Naive thymus-derived CD8-positive, alpha-beta T cell (primary cell): Measurements from ENCODE around the gene JUP. TPM values are rescaled to one million over a fixed set of nuclear protein-coding genes. Genes with fewer than 3 reads are reported as not detected.

Experiments used
- ATAC-seq, 2 donors: fragments of 150-1000 bp; cut with Tn5 transposase in 1 of 2; sonication (Bioruptor Pico), chemical (Tn5 transposase) in 1 of 2; 1 replicate in 1 of 2; 2 replicates in 1 of 2; pipeline ENCODE4 v1.10.0; 2021; ENCODE audit warnings: mild to moderate bottlenecking in 2 of 2, moderate library complexity in 2 of 2
- POLR2A ChIA-PET: fragments of 350-600 bp; sonication (Branson Sonifier 250); formaldehyde crosslinking; loops from one replicate; lab custom pipeline; 2021; ENCODE audit warnings: antibody characterized with exemption; lab: Charles Lee
- DNase-seq, 10 donors: peaks; one replicate each; pipeline versions ENCODE4 v3.0.0 to v3.0.0-alpha.2; 2020 to 2022
- H3K27ac Mint-ChIP-seq, 10 donors: one replicate each; pipeline ENCODE4 v1.8.0; 2020 to 2022; ENCODE audit warnings: mild to moderate bottlenecking in 10 of 10, mixed read lengths in 10 of 10, moderate library complexity in 4 of 10, inconsistent platforms in 1 of 10
- H3K27me3 Mint-ChIP-seq, 5 donors: one replicate each; pipeline ENCODE4 v1.8.0; 2021 to 2022; ENCODE audit warnings: mixed read lengths in 5 of 5
- H3K36me3 Mint-ChIP-seq, 3 donors: one replicate each; pipeline ENCODE4 v1.8.0; 2020 to 2022; ENCODE audit warnings: mixed read lengths in 3 of 3, mild to moderate bottlenecking in 2 of 3, inconsistent platforms in 1 of 3
- H3K4me1 Mint-ChIP-seq, 4 donors: one replicate each; pipeline ENCODE4 v1.8.0; 2021 to 2022; ENCODE audit warnings: mixed read lengths in 4 of 4
- H3K4me3 Mint-ChIP-seq, 10 donors: one replicate each; pipeline ENCODE4 v1.8.0; 2020 to 2022; ENCODE audit warnings: mild to moderate bottlenecking in 10 of 10, mixed read lengths in 10 of 10, moderate library complexity in 6 of 10, inconsistent platforms in 1 of 10
- H3K9me3 Mint-ChIP-seq, 9 donors: one replicate each; pipeline ENCODE4 v1.8.0; 2020 to 2022; ENCODE audit warnings: mixed read lengths in 9 of 9, mild to moderate bottlenecking in 3 of 9, inconsistent platforms in 1 of 9, moderate library complexity in 1 of 9
- polyA plus RNA-seq, 3 donors: library from polyadenylated mRNA; unstranded; fragments of 300-500 nt; fragmentation: Illumina TruSeq; gene quantifications; one replicate each; pipeline ENCODE4 v1.2.3, GENCODE V29; 2021
- total RNA-seq, 8 experiments: library from RNA in 2 of 8; stranded (reverse) in 2 of 8; gene quantifications; one replicate each; pipeline ENCODE4 v1.2.3 and lab custom pipeline; 2021 to 2026

The JUP gene
- total and polyA plus RNA-seq, 5 experiments from 2014 or later: 0.14 to 4.7 (median 0.55) TPM

- POLR2A ChIA-PET: interaction anchor here (2.3 kb wide), 1 partner anchor 8 kb away, joined by 9 read pairs; the partner anchor contains the start of gene P3H4
- Mint-ChIP-seq H3K27ac (no peak overlapping the region), H3K9me3 (no peaks in the 10 kb centered on the region)
Observed at GRCh38 chr17:41803049-41804020, 16.8 kb upstream of the JUP start.

GRCh38 chr17:41801374-41802271, 15.1 kb upstream of the JUP start:
- no peaks in the 10 kb centered on the region for H3K9me3 Mint-ChIP-seq
- peak; percentile 85 to 94 for ATAC-seq
- H3K4me3 Mint-ChIP-seq: peak overlapping the region in 1 of 10 donors; percentile 33
- peaks cover 3 to 9% (median 8%) of the 10 kb centered on the region in 4 donors for H3K4me1 Mint-ChIP-seq
- POLR2A ChIA-PET: interaction anchor here (0.6 to 2.3 kb wide), 3 partner anchors 10 to 64 kb away, joined by 4 to 9 read pairs (median 5); partner anchors contain the start of gene P3H4
- peaks cover 0 to 2% (median 0%) of the 10 kb centered on the region in 3 donors for H3K36me3 Mint-ChIP-seq
- H3K27ac Mint-ChIP-seq: peak overlapping the region in 1 of 10 donors; percentile 53
- no peaks in the 10 kb centered on the region for H3K27me3 Mint-ChIP-seq
- peak; percentile 50 to 84 (median 71) for DNase-seq

More at GRCh38 chr17:41803049-41804020, 16.8 kb upstream of the JUP start:
- peak overlapping the region in 1 of 10 donors; percentile 29 for H3K4me3 Mint-ChIP-seq
- no peaks in the 10 kb centered on the region for H3K27me3 Mint-ChIP-seq
- DNase-seq (no peak), ATAC-seq (no peak)
- peaks cover 0 to 2% (median 0%) of the 10 kb centered on the region in 3 donors for H3K36me3 Mint-ChIP-seq
- H3K4me1 Mint-ChIP-seq: peaks cover 3 to 9% (median 8%) of the 10 kb centered on the region in 4 donors

GRCh38 chr17:41800601-41801373, 14.3 kb upstream of the JUP start:
- ATAC-seq (peak; percentile 33 to 35), DNase-seq (peak in 1 of 10 donors; percentile 29)
- no peak overlapping the region for H3K27ac Mint-ChIP-seq
- H3K4me1 Mint-ChIP-seq: peaks cover 3 to 9% (median 8%) of the 10 kb centered on the region in 4 donors
- H3K4me3 Mint-ChIP-seq: peak overlapping the region in 1 of 10 donors; percentile 36
- POLR2A ChIA-PET: interaction anchor here (1.4 to 2.3 kb wide), 2 partner anchors 10 to 64 kb away, joined by 4 to 9 read pairs; partner anchors contain the start of gene P3H4
- no peaks in the 10 kb centered on the region for H3K9me3 Mint-ChIP-seq
- H3K27me3 Mint-ChIP-seq: no peaks in the 10 kb centered on the region
- H3K36me3 Mint-ChIP-seq: no peaks in the 10 kb centered on the region

- H3K4me3 Mint-ChIP-seq: no peak overlapping the region
- peaks cover 3 to 9% (median 8%) of the 10 kb centered on the region in 4 donors for H3K4me1 Mint-ChIP-seq
- H3K27me3 Mint-ChIP-seq: no peaks in the 10 kb centered on the region
- H3K36me3 Mint-ChIP-seq: no peaks in the 10 kb centered on the region
- no peak for ATAC-seq
- DNase-seq: no peak
- H3K9me3 Mint-ChIP-seq: no peaks in the 10 kb centered on the region
- no peak overlapping the region for H3K27ac Mint-ChIP-seq
- POLR2A ChIA-PET: interaction anchor here (1.2 kb wide), 2 partner anchors 13 to 71 kb away, joined by 3 read pairs; partner anchors contain the start of gene JUP
Observed at GRCh38 chr17:41799366-41799765, 12.9 kb upstream of the JUP start.

GRCh38 chr17:41797377-41797776, 10.9 kb upstream of the JUP start:
- Mint-ChIP-seq H3K27me3 (no peaks in the 10 kb centered on the region), H3K4me1 (peaks cover 3 to 9% (median 6%) of the 10 kb centered on the region in 4 donors), H3K9me3 (no peaks in the 10 kb centered on the region), H3K36me3 (no peaks in the 10 kb centered on the region), H3K4me3 (no peak overlapping the region), H3K27ac (no peak overlapping the region)
- DNase-seq (no peak), ATAC-seq (no peak)
- POLR2A ChIA-PET: interaction anchor here (0.7 kb wide), 1 partner anchor 27 kb away, joined by 4 read pairs; no protein-coding TSS in a partner anchor

- Mint-ChIP-seq H3K36me3 (no peaks in the 10 kb centered on the region), H3K9me3 (no peaks in the 10 kb centered on the region), H3K4me3 (no peak overlapping the region), H3K4me1 (peaks cover 0 to 5% (median 1%) of the 10 kb centered on the region in 4 donors), H3K27ac (no peak overlapping the region), H3K27me3 (no peaks in the 10 kb centered on the region)
- DNase-seq: no peak
- POLR2A ChIA-PET: interaction anchor here (0.7 kb wide), 1 partner anchor 10 kb away, joined by 9 read pairs; the partner anchor contains the start of gene JUP
- no peak for ATAC-seq
Observed at GRCh38 chr17:41796121-41796895, 9.8 kb upstream of the JUP start.

GRCh38 chr17:41794540-41794975, 8.0 kb upstream of the JUP start:
- DNase-seq: no peak
- H3K27me3 Mint-ChIP-seq: no peaks in the 10 kb centered on the region
- ATAC-seq: no peak
- no peaks in the 10 kb centered on the region for H3K36me3 Mint-ChIP-seq
- POLR2A ChIA-PET: no interaction called here
- no peak overlapping the region for H3K4me3 Mint-ChIP-seq
- peaks cover 3 to 8% (median 5%) of the 10 kb centered on the region in 4 donors for H3K4me1 Mint-ChIP-seq
- H3K27ac Mint-ChIP-seq: no peak overlapping the region
- H3K9me3 Mint-ChIP-seq: no peaks in the 10 kb centered on the region

- H3K4me3 Mint-ChIP-seq: no peak overlapping the region
- H3K27ac Mint-ChIP-seq: no peak overlapping the region
- H3K9me3 Mint-ChIP-seq: no peaks in the 10 kb centered on the region
- no peaks in the 10 kb centered on the region for H3K36me3 Mint-ChIP-seq
- H3K27me3 Mint-ChIP-seq: no peaks in the 10 kb centered on the region
- H3K4me1 Mint-ChIP-seq: peaks cover 3 to 12% (median 7%) of the 10 kb centered on the region in 4 donors
- DNase-seq: no peak
- POLR2A ChIA-PET: no interaction called here
- ATAC-seq: no peak
Observed at GRCh38 chr17:41793784-41794539, 7.5 kb upstream of the JUP start.

GRCh38 chr17:41792845-41793783, 6.6 kb upstream of the JUP start:
- no peak overlapping the region for H3K27ac Mint-ChIP-seq
- no peaks in the 10 kb centered on the region for H3K9me3 Mint-ChIP-seq
- H3K36me3 Mint-ChIP-seq: no peaks in the 10 kb centered on the region
- peaks cover 6 to 21% (median 14%) of the 10 kb centered on the region in 4 donors for H3K4me1 Mint-ChIP-seq
- no peaks in the 10 kb centered on the region for H3K27me3 Mint-ChIP-seq
- no peak overlapping the region for H3K4me3 Mint-ChIP-seq
- DNase-seq: no peak
- POLR2A ChIA-PET: no interaction called here
- no peak for ATAC-seq
